ENCODE data around the gene LTO1. TPM values are rescaled to one million over a fixed set of nuclear protein-coding genes. Genes with fewer than 3 reads are reported as not detected.
"Not testable (repeated sequence)": the region's sequence is repeated elsewhere in the genome, so short reads cannot be mapped to it uniquely, and the experiment has no call there.

Gene LTO1
- total RNA-seq, 2 donors from 2014 or later = 23.2 to 32.2 TPM

GRCh38 chr11:69697861-69698260 is 22.7 kb upstream of the LTO1 start:
- DNase-seq = no peak
- Mint-ChIP-seq H3K27ac (no peak overlapping the region), H3K9me3 (no peaks in the 10 kb centered on the region), H3K36me3 (ENCODE audit: low read depth) (no peaks in the 10 kb centered on the region), H3K4me1 (peaks cover 10% of the 10 kb centered on the region), H3K4me3 (no peak overlapping the region), H3K27me3 (ENCODE audit: insufficient read depth) (peaks cover 9% of the 10 kb centered on the region)
- WGBS, 2 experiments (ENCODE audit: insufficient coverage in 1 of 2, insufficient read length in 1 of 2) = 87 to 93% methylated on average over 3 to 10 of the region's 10 CpGs
- no peak overlapping the region for H3K4me3 ChIP-seq (ENCODE audit: low read length)
- H3K27ac ChIP-seq (ENCODE audit: low read depth, low read length) = no peak overlapping the region
- no peaks in the 10 kb centered on the region for H3K36me3 ChIP-seq (ENCODE audit: control insufficient read depth, insufficient read depth, low read length)
- no peak overlapping the region for H3K9ac ChIP-seq (ENCODE audit: extremely low read depth, low read length, poor library complexity, severe bottlenecking)
- H3K9me3 ChIP-seq (ENCODE audit: control insufficient read depth, low read length) = no peaks in the 10 kb centered on the region
- H3K4me1 ChIP-seq (ENCODE audit: control insufficient read depth, insufficient read depth, low read length) = peaks cover 6% of the 10 kb centered on the region
- no peak for TF ChIP-seq CTCF (conservative IDR thresholded peaks at IDR 0.05)
- peaks cover 14% of the 10 kb centered on the region for H3K27me3 ChIP-seq (ENCODE audit: control insufficient read depth, insufficient read depth, low read length, poor library complexity, severe bottlenecking)

- no peak for DNase-seq
- Histone ChIP-seq H3K9me3 (ENCODE audit: control insufficient read depth, low read length) (no peaks in the 10 kb centered on the region), H3K36me3 (ENCODE audit: control insufficient read depth, insufficient read depth, low read length) (no peaks in the 10 kb centered on the region), H3K4me3 (ENCODE audit: low read length) (no peak overlapping the region), H3K27me3 (ENCODE audit: control insufficient read depth, insufficient read depth, low read length, poor library complexity, severe bottlenecking) (peaks cover 10% of the 10 kb centered on the region), H3K4me1 (ENCODE audit: control insufficient read depth, insufficient read depth, low read length) (peaks cover 6% of the 10 kb centered on the region), H3K9ac (ENCODE audit: extremely low read depth, low read length, poor library complexity, severe bottlenecking) (no peak overlapping the region), H3K27ac (ENCODE audit: low read depth, low read length) (no peak overlapping the region)
- WGBS, 2 experiments (ENCODE audit: insufficient coverage in 1 of 2, insufficient read length in 1 of 2) = 90 to 95% methylated on average over 6 to 8 of the region's 8 CpGs
- peaks cover 10% of the 10 kb centered on the region for H3K4me1 Mint-ChIP-seq
- H3K27me3 Mint-ChIP-seq (ENCODE audit: insufficient read depth) = peaks cover 5% of the 10 kb centered on the region
- TF ChIP-seq CTCF (conservative IDR thresholded peaks at IDR 0.05) = no peak
- H3K9me3 Mint-ChIP-seq = peaks cover under 1% of the 10 kb centered on the region
- H3K27ac Mint-ChIP-seq = no peak overlapping the region
- H3K36me3 Mint-ChIP-seq (ENCODE audit: low read depth) = no peaks in the 10 kb centered on the region
- H3K4me3 Mint-ChIP-seq = no peak overlapping the region
These were observed 22.3 kb upstream of the LTO1 start for GRCh38 chr11:69697469-69697843.

GRCh38 chr11:69696749-69697468 is 21.8 kb upstream of the LTO1 start:
- no peak overlapping the region for H3K4me3 ChIP-seq (ENCODE audit: low read length)
- H3K9ac ChIP-seq (ENCODE audit: extremely low read depth, low read length, poor library complexity, severe bottlenecking) = no peak overlapping the region
- peaks cover 6% of the 10 kb centered on the region for H3K4me1 ChIP-seq (ENCODE audit: control insufficient read depth, insufficient read depth, low read length)
- H3K36me3 ChIP-seq (ENCODE audit: control insufficient read depth, insufficient read depth, low read length) = no peaks in the 10 kb centered on the region
- Mint-ChIP-seq H3K36me3 (ENCODE audit: low read depth) (no peaks in the 10 kb centered on the region), H3K4me3 (no peak overlapping the region), H3K4me1 (peaks cover 10% of the 10 kb centered on the region), H3K27ac (no peak overlapping the region), H3K27me3 (ENCODE audit: insufficient read depth) (peaks cover 2% of the 10 kb centered on the region), H3K9me3 (peaks cover 1% of the 10 kb centered on the region)
- no peak overlapping the region for H3K27ac ChIP-seq (ENCODE audit: low read depth, low read length)
- no peak for DNase-seq
- H3K9me3 ChIP-seq (ENCODE audit: control insufficient read depth, low read length) = no peaks in the 10 kb centered on the region
- H3K27me3 ChIP-seq (ENCODE audit: control insufficient read depth, insufficient read depth, low read length, poor library complexity, severe bottlenecking) = peaks cover 5% of the 10 kb centered on the region
- 86 to 88% methylated on average over 14 to 15 of the region's 15 CpGs for WGBS, 2 experiments (ENCODE audit: insufficient coverage in 1 of 2, insufficient read length in 1 of 2)
- no peak for TF ChIP-seq CTCF (conservative IDR thresholded peaks at IDR 0.05)

- H3K36me3 ChIP-seq (ENCODE audit: control insufficient read depth, insufficient read depth, low read length); H3K9ac ChIP-seq (ENCODE audit: extremely low read depth, low read length, poor library complexity, severe bottlenecking); H3K36me3 Mint-ChIP-seq (ENCODE audit: low read depth); H3K27ac ChIP-seq (ENCODE audit: low read depth, low read length); H3K27me3 Mint-ChIP-seq (ENCODE audit: insufficient read depth); H3K4me3 ChIP-seq (ENCODE audit: low read length); H3K9me3 ChIP-seq (ENCODE audit: control insufficient read depth, low read length); H3K27ac Mint-ChIP-seq; H3K4me1 Mint-ChIP-seq; H3K4me3 Mint-ChIP-seq; H3K27me3 ChIP-seq (ENCODE audit: control insufficient read depth, insufficient read depth, low read length, poor library complexity, severe bottlenecking); H3K4me1 ChIP-seq (ENCODE audit: control insufficient read depth, insufficient read depth, low read length); H3K9me3 Mint-ChIP-seq; DNase-seq: not testable (repeated sequence)
- WGBS, 2 experiments (ENCODE audit: insufficient coverage in 1 of 2, insufficient read length in 1 of 2) = 81 to 94% methylated on average over 3 to 5 of the region's 6 CpGs
These were observed 20.8 kb upstream of the LTO1 start for GRCh38 chr11:69695995-69696394.
